ENCODE results near the gene SPOPL. TPM values are rescaled to one million over a fixed set of nuclear protein-coding genes. Genes with fewer than 3 reads are reported as not detected.

Gene SPOPL
- total RNA-seq, 1 donor: 56.1 TPM

DNA sequence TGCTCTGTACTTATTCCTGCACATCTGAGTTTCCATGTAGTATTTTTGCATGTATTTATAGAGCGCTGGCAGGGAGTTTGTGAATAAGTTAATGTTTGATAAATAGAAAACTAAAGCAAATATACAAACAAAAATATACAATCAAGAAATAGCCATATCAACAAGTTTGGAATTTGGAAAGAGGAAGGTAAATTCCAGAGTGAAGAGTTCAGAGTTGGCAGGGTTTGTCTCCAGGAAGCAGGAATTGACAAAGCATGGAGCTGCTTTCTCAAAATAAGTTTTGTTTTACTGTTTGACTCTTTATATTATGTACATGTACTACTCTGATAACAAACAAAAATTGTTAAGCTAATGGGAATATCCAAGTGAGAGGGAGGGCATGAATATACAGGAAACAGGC is 80.3 kb downstream of the SPOPL start:
- Histone ChIP-seq H3K27me3 (ENCODE audit: insufficient read depth, low read length) (no peaks in the 10 kb centered on the region), H3K4me1 (ENCODE audit: insufficient read depth, low read length) (no peaks in the 10 kb centered on the region), H3K4me3 (ENCODE audit: low read length) (no peak overlapping the region), H3K9me3 (ENCODE audit: low read depth, low read length) (no peaks in the 10 kb centered on the region)

DNA sequence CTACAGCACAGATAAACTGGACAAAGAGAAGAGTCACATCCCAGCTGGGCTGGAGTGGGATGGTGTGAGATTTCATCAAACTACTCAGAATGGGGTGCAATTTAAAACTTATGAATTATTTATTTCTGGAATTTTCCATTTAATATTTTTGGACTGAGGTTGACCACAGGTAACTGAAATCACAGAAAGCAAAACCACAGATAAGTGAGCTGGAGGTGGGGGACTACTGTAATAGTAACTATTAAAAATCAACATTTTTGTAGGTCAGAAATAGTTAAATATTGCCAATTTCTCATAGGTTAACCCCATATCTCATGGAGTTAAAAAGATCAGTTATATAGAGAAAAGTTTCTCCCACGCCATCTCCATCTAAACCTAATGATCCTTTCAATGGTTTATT is 88.1 kb downstream of the SPOPL start:
- H3K27me3 ChIP-seq (ENCODE audit: insufficient read depth, low read length): no peaks in the 10 kb centered on the region
- no peaks in the 10 kb centered on the region for H3K4me1 ChIP-seq (ENCODE audit: insufficient read depth, low read length)

DNA sequence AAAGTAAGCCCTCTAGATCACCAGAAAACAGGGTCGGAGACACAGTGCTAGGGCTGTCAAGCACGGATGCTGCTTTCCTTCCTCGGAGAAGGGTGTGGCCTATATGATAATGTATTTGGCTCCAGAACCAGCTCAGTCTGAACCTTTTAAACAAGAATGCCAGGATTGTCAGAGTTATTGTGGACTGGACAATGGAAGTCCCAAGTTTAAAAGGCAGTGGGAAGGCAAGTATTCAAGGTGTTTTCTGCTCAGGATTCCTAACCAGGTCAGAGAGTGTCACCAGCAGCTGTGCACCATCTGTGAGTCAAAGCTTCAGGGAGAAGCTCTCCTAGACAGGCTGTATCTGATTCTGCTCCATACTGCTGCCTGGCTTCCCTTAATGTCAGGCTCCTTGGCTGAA is 94.8 kb downstream of the SPOPL start:
- no peaks in the 10 kb centered on the region for H3K27me3 ChIP-seq (ENCODE audit: insufficient read depth, low read length)
- H3K9me3 ChIP-seq (ENCODE audit: low read depth, low read length): no peaks in the 10 kb centered on the region
- no peaks in the 10 kb centered on the region for H3K4me1 ChIP-seq (ENCODE audit: insufficient read depth, low read length)
- no peak overlapping the region for H3K4me3 ChIP-seq (ENCODE audit: low read length)

More for the DNA sequence above, 88.1 kb downstream of the SPOPL start:
- Histone ChIP-seq H3K4me3 (ENCODE audit: low read length) (no peak overlapping the region), H3K9me3 (ENCODE audit: low read depth, low read length) (no peaks in the 10 kb centered on the region)

GRCh38 chr2:138600732-138601457 is 99.3 kb downstream of the SPOPL start:
- Histone ChIP-seq H3K9me3 (ENCODE audit: low read depth, low read length) (no peaks in the 10 kb centered on the region), H3K27me3 (ENCODE audit: insufficient read depth, low read length) (no peaks in the 10 kb centered on the region), H3K4me1 (ENCODE audit: insufficient read depth, low read length) (no peaks in the 10 kb centered on the region), H3K4me3 (ENCODE audit: low read length) (no peak overlapping the region)

DNA sequence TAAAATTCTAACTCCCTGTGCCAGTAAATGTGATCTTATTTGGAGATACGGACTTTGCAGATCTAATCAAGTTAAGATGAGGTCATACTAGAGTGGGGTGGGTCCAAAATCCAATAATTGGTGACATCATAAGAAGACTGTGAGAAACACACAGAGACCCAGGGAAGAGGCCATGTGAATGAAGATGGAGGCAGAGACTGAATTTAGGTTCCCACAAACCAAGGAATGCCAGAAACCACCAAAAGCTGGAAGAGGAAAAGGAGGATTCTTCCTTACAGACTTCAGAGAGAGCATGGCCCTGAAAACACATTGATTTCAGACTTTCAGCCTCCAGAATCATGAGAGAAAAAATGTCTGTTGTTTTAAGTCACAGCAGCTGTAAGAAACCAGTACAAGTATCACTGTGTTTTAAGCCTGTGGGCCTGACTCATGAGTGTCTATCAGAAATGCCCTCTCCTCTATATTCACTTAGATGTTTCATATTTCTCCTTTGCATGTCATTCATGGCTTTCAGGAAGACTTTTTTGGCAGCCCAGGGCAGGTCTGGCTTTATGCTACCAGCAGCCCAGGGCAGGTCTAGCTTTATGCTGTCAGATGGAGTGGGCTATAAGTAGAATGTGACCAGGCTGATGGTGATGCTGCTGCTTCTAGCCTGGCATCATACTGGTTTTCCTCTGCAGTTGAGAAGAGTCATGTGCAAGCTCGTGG is 100.0 kb downstream of the SPOPL start:
- H3K27me3 ChIP-seq (ENCODE audit: insufficient read depth, low read length): no peaks in the 10 kb centered on the region
- no peaks in the 10 kb centered on the region for H3K4me1 ChIP-seq (ENCODE audit: insufficient read depth, low read length)
- no peak overlapping the region for H3K4me3 ChIP-seq (ENCODE audit: low read length)
- H3K9me3 ChIP-seq (ENCODE audit: low read depth, low read length): no peaks in the 10 kb centered on the region

- no peaks in the 10 kb centered on the region for H3K9me3 ChIP-seq (ENCODE audit: low read depth, low read length)
- no peaks in the 10 kb centered on the region for H3K4me1 ChIP-seq (ENCODE audit: insufficient read depth, low read length)
- no peaks in the 10 kb centered on the region for H3K27me3 ChIP-seq (ENCODE audit: insufficient read depth, low read length)
- H3K4me3 ChIP-seq (ENCODE audit: low read length): no peak overlapping the region
These were observed 100.5 kb downstream of the SPOPL start for GRCh38 chr2:138602166-138602460.

DNA sequence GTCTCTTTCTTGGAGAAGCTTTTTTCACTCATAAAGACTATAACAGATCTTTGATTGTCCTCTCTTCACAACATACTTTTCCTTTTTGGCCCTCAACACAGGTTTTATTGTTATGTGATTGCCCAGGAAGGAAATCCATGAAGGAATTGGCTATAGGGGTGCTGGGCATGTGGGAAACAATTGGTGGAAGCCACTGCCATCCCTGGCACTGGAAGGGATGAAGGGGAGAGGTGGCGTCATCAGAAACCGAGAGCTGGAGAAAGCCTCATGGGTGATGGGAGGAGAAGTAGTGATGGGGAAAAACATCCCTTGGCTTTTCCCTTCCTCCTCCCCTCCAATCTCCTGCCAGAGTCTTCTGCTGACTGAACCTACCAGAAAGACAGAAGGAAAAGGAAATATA is 106.2 kb downstream of the SPOPL start:
- no peaks in the 10 kb centered on the region for H3K4me1 ChIP-seq (ENCODE audit: insufficient read depth, low read length)
- no peak overlapping the region for H3K4me3 ChIP-seq (ENCODE audit: low read length)
- H3K9me3 ChIP-seq (ENCODE audit: low read depth, low read length): no peaks in the 10 kb centered on the region
- H3K27me3 ChIP-seq (ENCODE audit: insufficient read depth, low read length): no peaks in the 10 kb centered on the region

DNA sequence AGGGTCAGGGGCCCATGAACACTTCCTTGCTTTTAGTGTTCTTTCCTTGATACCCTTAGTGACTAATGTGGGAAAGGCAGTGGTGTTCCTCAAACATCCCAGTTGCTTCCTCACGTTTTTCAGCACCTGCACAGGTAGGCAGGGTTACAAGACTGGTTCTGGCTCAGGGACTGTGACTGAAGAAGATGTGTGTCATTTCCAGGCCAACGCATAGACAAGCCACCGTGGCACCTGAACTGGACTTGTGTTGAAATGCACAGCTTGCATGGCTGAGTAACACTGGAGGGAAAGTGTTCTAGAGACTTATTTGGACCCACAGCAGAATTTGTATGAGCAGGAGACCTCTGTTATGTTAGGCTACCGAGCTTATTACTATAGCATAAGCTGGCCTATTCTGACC is 107.9 kb downstream of the SPOPL start:
- Histone ChIP-seq H3K4me1 (ENCODE audit: insufficient read depth, low read length) (no peaks in the 10 kb centered on the region), H3K4me3 (ENCODE audit: low read length) (no peak overlapping the region), H3K27me3 (ENCODE audit: insufficient read depth, low read length) (no peaks in the 10 kb centered on the region), H3K9me3 (ENCODE audit: low read depth, low read length) (no peaks in the 10 kb centered on the region)

- Histone ChIP-seq H3K4me3 (ENCODE audit: low read length) (no peak overlapping the region), H3K27me3 (ENCODE audit: insufficient read depth, low read length) (no peaks in the 10 kb centered on the region), H3K4me1 (ENCODE audit: insufficient read depth, low read length) (no peaks in the 10 kb centered on the region), H3K9me3 (ENCODE audit: low read depth, low read length) (no peaks in the 10 kb centered on the region)
These were observed 108.8 kb downstream of the SPOPL start for GRCh38 chr2:138610201-138610953.

- Histone ChIP-seq H3K9me3 (ENCODE audit: low read depth, low read length) (no peaks in the 10 kb centered on the region), H3K4me1 (ENCODE audit: insufficient read depth, low read length) (no peaks in the 10 kb centered on the region), H3K4me3 (ENCODE audit: low read length) (no peak overlapping the region), H3K27me3 (ENCODE audit: insufficient read depth, low read length) (no peaks in the 10 kb centered on the region)
These were observed 113.7 kb downstream of the SPOPL start for GRCh38 chr2:138615257-138615656.

DNA sequence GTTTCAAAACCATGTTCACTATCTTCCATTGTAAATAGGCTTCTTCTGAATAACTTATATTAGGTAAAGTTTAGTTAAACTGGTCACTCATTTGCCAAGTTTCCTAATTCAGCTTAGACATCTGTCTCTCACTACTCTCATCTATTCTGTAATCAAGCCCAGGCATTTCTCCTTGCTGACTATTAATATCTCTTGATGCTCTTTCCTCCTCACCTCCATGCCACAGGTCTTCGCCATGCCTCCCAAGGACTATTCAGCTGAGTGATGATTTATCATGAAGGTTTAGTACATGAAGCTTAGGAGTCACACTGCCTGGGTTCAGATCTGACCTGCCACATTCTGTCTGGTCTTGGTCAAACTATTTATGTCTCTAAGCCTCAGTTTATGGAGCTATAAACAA is 115.5 kb downstream of the SPOPL start:
- H3K9me3 ChIP-seq (ENCODE audit: low read depth, low read length): no peaks in the 10 kb centered on the region
- no peaks in the 10 kb centered on the region for H3K4me1 ChIP-seq (ENCODE audit: insufficient read depth, low read length)
- no peaks in the 10 kb centered on the region for H3K27me3 ChIP-seq (ENCODE audit: insufficient read depth, low read length)
- no peak overlapping the region for H3K4me3 ChIP-seq (ENCODE audit: low read length)

DNA sequence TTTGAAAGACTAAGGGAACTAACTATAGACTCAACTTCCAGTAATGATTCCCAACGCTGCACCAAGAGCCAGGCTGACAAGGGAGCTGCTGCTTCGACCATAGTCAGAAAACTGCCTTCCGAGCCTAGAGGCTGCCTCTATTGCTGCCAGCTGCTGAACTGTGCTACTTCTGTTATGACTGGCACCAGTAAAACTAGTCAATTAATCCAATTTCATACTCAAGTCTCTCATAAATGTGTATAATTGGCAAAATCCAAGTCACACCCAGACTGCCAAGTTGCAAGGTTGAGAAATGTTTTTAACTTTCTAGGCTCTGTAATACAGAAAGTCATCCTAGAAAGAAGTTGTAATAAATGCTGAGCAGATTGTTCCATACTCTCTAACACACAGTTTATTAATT is 117.4 kb downstream of the SPOPL start:
- Histone ChIP-seq H3K4me1 (ENCODE audit: insufficient read depth, low read length) (no peaks in the 10 kb centered on the region), H3K9me3 (ENCODE audit: low read depth, low read length) (no peaks in the 10 kb centered on the region), H3K27me3 (ENCODE audit: insufficient read depth, low read length) (no peaks in the 10 kb centered on the region), H3K4me3 (ENCODE audit: low read length) (no peak overlapping the region)

DNA sequence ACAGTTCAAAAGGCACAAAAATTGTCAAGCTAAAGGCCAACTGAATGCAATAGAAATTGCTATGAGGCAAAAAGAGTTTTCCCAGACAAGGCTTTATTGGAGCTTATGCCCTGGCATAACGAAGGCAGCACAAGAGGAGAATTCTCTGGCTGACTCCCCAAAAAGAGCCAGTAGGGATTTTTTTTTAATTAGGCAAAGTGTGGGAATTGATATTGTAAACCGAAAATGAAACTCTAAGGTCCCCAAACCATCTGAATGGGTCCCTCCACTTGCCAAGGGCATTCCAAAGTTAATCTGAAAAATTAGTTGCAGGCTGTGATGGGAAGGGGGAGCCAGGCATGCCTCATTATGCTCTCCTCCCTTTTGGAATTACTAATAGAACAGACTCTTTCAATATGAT is 118.9 kb downstream of the SPOPL start:
- H3K4me1 ChIP-seq (ENCODE audit: insufficient read depth, low read length): no peaks in the 10 kb centered on the region
- H3K27me3 ChIP-seq (ENCODE audit: insufficient read depth, low read length): no peaks in the 10 kb centered on the region
- no peak overlapping the region for H3K4me3 ChIP-seq (ENCODE audit: low read length)
- no peaks in the 10 kb centered on the region for H3K9me3 ChIP-seq (ENCODE audit: low read depth, low read length)

GRCh38 chr2:138621139-138621538 is 119.6 kb downstream of the SPOPL start:
- Histone ChIP-seq H3K4me3 (ENCODE audit: low read length) (no peak overlapping the region), H3K4me1 (ENCODE audit: insufficient read depth, low read length) (no peaks in the 10 kb centered on the region), H3K27me3 (ENCODE audit: insufficient read depth, low read length) (no peaks in the 10 kb centered on the region), H3K9me3 (ENCODE audit: low read depth, low read length) (no peaks in the 10 kb centered on the region)

GRCh38 chr2:138622613-138623012 is 121.0 kb downstream of the SPOPL start:
- Histone ChIP-seq H3K27me3 (ENCODE audit: insufficient read depth, low read length) (no peaks in the 10 kb centered on the region), H3K9me3 (ENCODE audit: low read depth, low read length) (no peaks in the 10 kb centered on the region), H3K4me3 (ENCODE audit: low read length) (no peak overlapping the region), H3K4me1 (ENCODE audit: insufficient read depth, low read length) (no peaks in the 10 kb centered on the region)

Data from mononuclear cell (primary cell).